ENCODE data around the gene UBAC1.
"Not testable (repeated sequence)": the region's sequence is repeated elsewhere in the genome, so short reads cannot be mapped to it uniquely, and the experiment has no call there.

Gene UBAC1

DNA sequence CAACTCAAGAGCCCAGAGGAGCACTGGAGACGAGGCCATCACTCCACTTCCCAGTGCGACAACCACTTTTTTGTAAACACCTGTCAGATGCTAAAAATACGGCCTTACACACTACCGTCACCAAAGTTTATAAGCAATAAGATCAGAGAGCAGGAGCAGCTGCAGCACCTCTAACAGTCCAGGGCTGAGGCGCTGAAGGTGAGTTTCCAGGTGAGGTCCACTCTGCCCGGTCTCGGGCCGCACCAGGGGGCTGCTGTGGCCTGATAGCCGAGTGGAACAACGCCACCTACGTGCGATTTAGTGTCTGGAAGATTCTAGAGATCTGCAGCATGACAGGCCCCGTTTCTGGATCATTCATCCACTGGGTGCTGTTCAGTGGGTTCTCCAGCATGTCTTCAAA lies 28.1 kb downstream of the UBAC1 start:
- DNase-seq = no peak

- DNase-seq = no peak
These were observed 28.5 kb downstream of the UBAC1 start for GRCh38 chr9:135932656-135933055.

- DNase-seq = no peak
These were observed 29.8 kb downstream of the UBAC1 start for GRCh38 chr9:135931349-135931820.

DNA sequence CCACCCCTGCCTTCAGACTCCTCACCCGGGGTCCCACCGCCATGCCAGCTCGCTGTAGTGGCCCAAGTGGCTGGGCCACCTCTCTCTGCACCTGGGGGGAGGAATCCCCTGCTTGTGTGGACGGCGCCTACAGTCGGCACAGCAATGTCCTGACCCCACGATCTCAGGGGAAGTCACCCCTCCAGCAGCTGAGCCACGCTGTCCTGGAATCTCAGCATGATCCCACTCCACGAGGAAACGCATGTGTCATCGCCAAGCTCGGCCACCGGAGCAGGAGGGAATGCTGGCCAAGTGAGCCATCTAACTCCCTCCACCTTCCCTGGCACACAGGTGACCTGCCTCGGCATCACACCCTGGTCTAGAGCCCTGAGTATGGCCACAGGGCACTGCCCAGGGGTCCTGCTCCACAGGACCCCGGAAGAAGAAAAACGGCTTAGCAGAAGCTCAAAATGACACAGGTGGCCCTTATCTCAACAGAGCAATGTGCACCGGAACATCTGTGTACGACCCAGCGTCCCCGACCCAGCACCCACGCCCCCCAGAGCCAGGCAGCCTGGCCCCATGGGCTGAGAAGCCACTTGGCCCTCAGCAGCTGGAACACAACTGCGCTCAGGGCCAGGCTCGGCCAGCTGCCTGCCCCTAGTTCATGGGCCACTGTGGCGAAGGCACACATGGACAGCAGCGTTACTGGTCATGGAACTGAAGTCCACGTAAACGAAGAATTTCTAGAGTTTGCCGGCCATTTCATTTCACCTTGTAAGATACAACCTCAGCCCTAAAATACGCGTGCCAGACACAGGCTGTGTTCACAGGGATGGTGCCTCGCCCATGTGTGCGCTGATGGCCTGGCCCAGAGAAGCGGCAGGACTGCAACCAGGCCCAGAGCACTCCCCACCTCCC lies 30.5 kb downstream of the UBAC1 start:
- DNase-seq = no peak

DNA sequence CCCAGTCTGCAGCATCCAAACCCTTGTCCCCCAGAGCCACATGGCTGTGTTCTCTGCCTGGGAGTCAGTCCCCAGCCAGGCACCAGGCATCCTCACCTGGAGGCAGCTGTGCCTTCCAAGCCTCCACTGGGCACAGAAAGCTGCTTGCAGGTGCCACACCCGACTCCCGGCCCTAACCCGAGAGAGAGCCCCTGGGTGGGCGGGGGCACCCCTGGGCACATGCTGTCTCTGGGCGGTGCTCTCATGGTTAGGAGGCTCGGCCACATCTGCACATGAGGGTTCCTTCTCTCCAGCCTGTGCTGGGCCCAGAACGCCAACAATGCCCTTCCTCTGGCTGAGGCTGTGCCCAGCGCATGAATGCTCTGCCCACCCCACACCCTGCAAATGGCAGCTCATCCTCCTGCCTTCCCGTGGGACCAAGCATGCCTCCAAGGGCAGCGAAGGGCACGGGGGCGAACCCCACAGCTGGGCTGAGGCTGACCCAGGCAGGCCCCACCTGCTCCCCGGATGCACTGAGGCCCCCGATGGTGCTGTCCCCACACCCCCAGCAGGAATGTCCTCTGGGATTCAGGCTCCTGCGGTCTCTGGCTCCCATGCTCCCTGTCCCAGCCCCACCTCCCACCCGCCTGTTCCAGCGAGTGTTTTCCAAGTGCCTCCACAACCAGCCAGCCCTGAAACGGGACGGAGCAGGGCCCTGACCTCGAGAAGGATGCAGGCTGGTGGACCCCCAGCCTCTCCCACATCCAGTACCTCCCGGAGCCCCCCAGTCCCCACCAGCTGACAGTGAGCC lies 31.3 kb downstream of the UBAC1 start:
- no peak for DNase-seq

DNA sequence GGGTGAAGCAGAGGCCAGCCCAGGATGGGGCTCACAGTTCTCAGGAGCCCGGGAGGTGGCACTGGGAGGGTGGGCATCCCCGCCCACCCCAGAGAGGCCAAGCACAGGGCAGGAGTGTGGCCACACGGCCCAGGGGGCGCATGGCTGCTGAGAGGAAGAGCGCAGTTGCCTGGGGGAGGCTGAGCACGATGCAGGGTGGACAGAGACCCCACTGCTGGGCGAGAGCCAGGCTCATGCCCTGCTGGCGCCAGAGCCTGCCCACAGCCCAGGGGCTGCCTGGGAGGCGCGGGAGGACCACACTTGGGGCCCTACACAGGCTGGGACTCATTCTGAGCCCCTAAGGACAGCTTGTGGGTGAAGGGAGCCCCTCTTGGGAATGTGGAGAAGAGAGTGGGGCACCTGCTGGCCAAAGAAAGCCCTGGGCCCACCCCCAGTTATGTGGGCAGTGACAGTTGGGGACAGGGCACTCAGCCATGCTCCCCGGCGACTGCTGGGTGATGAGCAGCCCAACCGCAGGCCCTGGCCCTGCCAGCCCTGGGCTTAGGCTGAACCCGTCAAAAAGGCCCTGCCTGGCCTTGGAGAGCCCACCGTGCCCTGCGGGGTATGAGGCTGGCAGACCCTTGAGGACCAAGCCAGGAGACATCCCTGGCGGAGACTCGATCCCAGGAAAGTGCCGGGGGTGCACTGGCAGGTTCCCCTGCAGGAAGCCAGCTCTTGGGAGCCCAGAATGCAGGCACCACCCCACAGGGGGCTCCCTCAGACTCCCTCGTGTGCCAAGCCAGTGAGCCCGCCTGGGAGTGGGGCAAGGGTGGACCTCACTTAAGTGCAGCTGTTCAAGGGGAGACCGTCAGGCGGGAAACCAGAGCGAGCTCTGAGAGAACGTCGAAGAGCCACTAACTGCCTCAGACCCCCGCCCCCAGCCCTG lies 32.2 kb downstream of the UBAC1 start:
- DNase-seq = no peak

GRCh38 chr9:135928074-135928730 lies 33.0 kb downstream of the UBAC1 start:
- DNase-seq = no peak

DNA sequence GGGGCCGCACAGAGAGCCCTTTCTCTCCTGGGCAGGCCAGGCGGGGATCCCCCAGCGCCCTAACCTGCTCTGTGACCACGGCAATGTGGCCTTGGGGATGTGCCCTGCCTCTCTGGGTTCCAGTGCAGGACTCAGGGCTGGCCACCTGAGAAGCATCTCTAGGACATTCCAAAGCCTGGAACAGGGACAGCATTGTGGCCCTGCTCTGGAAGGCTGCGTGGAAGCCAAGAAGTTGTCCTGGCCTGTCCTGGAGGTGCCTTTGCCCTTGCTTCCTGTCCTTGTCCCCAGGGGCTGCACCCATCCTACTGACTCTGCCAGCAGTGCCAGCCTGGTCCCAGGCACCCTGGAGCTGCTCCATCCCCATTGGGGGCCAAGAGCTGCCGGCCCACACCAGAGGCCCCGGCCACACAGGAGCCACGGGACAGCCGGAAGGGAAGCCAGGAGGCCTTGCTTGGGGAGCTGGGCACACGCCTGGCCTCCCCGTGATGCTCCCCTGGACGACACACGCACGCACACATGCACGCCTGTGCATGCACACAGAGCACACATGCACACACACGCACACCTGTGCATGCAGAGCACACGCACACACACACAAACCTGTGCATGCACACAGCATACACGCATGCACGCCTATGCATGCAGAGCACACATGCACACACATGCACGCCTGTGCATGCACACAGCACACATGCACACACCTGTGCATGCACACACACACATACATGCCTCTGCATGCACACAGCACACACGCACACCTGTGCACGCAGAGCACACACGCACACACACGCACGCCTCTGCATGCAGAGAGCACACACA lies 33.8 kb downstream of the UBAC1 start:
- no peak for DNase-seq

DNA sequence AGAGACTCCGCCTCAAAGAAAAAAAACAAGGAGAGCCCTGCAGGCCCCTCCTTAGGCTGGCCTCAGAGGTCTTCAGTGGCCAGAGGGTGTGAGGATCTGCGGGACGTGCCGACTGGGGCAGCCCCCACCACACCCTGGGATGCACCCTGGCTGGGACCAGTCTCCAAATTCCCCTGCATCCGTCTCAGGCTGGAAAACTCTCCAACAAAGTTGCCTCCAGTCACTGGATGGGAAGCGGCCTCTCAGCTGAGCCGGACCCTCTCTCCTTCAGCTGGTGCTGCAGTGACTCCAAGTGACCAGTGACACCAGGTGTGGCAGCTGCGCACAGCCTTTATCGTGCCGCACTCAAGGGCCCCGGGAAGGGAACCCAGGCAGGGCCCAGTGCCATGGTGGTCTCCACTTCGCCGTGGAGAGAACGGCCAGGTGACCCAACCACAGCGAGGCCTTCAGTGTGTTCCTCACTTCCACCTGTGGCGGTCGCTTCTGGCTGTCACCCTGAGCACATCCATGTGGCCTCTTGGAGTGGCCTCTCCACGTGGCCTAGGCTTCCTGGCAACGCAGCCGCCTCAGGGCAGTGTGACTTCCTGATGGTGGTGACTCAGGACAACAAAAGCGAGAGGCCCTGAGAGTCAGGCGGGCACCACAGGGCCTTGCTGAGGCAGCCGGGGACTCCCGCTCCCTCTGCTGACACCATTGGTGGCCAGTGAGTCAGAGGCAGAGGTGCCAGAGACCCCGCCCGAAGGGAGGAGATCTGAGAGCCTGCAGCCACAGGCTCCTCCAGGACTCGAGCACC lies 34.6 kb downstream of the UBAC1 start:
- DNase-seq = peak; percentile 94

DNA sequence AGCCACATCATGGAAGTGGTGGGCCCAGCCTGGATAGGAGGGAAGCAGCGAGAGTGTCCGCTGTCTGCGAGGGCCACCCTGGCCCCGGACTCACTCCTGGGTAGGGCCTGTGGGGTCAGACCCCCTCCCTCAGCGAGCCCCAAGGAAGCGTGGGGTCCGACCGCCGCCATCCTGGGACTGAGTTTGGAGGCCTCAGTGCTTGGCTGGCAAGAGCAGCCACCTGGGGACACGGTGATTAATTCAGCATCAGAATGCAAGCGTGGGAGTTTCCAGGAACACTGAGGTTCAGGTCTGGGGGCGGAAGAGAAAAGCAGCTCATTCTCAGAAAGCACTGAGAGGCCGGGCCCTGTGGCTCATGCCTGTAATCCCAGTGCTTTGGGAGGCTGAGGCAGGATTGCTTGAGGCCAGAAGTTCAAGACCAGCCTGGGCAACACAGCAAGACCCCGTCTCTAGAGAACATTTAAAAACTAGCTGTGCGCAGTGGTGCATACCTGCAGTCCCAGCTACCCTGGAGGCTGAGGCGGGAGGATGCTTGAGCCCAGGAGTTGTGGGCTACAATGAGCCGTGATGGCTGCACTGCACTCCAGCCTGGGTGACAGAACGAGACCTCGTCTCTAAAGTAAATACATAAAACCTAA lies 35.6 kb downstream of the UBAC1 start:
- DNase-seq = peak; percentile 92

GRCh38 chr9:135924628-135925338 lies 36.4 kb downstream of the UBAC1 start:
- DNase-seq = peak; percentile 36

- DNase-seq = no peak
These were observed 37.7 kb downstream of the UBAC1 start for GRCh38 chr9:135923508-135923907.

GRCh38 chr9:135921749-135922310 lies 39.3 kb downstream of the UBAC1 start:
- DNase-seq = no peak

DNA sequence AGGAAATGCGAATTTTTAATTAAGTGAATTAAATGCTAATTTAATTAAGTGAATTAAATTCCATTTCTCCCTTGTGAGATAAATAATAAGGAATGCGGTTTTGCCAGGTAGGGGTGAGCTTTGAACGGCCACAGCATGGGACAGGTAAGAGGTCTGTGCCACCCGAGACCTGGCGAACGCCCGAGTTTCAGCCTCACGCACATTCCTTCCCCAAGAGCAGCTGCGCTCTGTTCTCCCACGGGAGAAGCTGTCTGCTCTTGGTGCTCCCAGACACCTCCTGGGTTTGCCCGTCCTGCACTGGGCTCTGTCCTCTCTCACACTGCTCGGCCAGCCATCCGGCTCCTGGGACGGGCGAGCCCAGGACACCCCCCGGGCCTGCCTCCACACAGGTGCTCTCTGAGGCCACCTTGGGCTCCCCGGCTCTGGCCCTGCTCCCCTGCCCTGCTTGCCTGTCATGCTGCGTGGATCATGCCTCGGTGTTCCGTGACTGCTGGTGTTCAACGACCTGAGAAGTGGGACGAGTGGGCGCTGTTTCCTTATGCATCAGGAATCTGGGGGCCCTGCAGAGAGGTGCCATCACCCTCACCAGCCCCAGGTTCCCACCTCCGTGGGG lies 40.1 kb downstream of the UBAC1 start:
- no peak for DNase-seq

DNA sequence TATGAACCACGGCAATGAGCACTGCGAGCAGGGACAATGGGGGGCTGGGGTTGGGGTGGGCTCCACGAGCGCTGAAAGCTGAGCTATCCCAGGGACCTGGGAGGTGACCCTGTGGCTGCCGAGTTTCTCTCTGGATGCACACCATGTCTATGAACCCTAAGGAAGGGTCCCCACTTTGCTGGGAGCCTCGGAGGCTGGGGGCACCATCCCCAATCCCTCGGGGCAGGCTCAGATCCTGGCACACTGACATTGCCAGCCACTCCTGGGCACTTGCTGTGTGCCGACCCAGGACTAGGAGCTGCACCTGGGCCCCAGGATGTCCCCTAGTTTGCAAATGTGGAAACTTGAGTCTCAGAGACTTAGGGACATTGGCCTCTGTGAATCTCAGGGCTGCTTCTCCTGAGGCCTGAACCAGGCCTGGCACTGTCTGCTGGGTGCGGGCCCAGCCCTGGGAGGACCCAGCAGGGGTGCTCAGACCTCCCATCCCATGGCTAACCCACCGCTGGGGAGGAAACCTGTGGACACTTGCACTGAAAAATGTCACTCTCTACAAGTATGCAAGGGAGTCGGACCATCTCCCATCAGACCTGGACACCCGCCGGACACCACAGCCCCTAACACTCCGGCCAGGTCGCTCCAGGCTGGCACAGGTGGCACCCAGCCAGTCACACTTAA lies 40.8 kb downstream of the UBAC1 start:
- no peak for DNase-seq

DNA sequence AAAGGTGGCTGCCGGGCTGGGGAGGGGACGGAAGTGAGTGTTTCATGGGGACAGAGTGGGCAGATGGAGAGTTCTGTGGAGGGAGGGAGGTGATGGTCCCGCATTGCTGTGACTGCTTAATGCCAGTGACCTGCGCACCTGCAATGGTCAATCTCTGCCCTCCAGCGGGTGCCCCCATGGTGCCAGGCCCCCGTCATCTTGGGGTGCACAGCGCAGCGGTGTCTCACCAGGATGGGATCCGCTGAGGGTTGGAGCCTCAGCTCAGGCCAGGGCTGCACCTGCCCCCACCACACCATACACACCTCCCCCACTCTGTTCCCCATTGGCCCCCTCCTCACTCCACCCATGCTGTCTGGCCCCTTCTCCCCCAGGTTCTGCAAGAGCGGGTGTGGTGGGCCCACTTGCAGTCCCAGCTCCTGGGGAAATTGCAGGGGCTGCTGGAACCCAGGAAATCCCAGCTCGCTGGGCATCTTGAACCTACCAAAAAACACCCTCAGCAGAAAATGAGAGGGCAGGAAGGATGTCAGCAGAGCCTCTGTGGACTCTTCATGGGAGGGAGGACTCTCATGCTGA lies 41.8 kb downstream of the UBAC1 start:
- no peak for DNase-seq

- DNase-seq = not testable (repeated sequence)
These were observed 44.9 kb downstream of the UBAC1 start for GRCh38 chr9:135916227-135916626.
